Measurements from ENCODE around the gene NCKAP5.
A peak's percentile ranks its signal among the peaks of the same experiment; 100 is the strongest.

The NCKAP5 gene

GRCh38 chr2:132752421-132753206 is 815.6 kb downstream of the NCKAP5 start:
- ChIA-PET POLR2A (no interaction called here), CTCF (no interaction called here)
- no peak for TF ChIP-seq CTCF (IDR thresholded peaks at IDR 0.05; ENCODE audit: control extremely low read depth, extremely low read depth, low read depth, missing control alignments)
- no peak for DNase-seq (ENCODE audit: extremely low spot score)

GRCh38 chr2:132751836-132752235 is 816.4 kb downstream of the NCKAP5 start:
- ChIA-PET CTCF (no interaction called here), POLR2A (no interaction called here)
- no peak for DNase-seq (ENCODE audit: extremely low spot score)
- TF ChIP-seq CTCF (IDR thresholded peaks at IDR 0.05; ENCODE audit: control extremely low read depth, extremely low read depth, low read depth, missing control alignments), result no peak

GRCh38 chr2:132750606-132751005 is 817.7 kb downstream of the NCKAP5 start:
- CTCF ChIA-PET, result interaction anchor here (0.9 to 1.2 kb wide), 3 partner anchors 9 to 24 kb away, joined by 3 to 4 read pairs (median 4); no protein-coding TSS in a partner anchor
- no peak for DNase-seq (ENCODE audit: extremely low spot score)
- POLR2A ChIA-PET, result no interaction called here
- TF ChIP-seq CTCF (IDR thresholded peaks at IDR 0.05; ENCODE audit: control extremely low read depth, extremely low read depth, low read depth, missing control alignments), result no peak

- no peak for TF ChIP-seq CTCF (IDR thresholded peaks at IDR 0.05; ENCODE audit: control extremely low read depth, extremely low read depth, low read depth, missing control alignments)
- DNase-seq (ENCODE audit: extremely low spot score), result peak; percentile 31
- ChIA-PET CTCF (interaction anchor here (1.1 to 2.1 kb wide), 3 partner anchors 8 to 20 kb away, joined by 3 to 11 read pairs (median 3); no protein-coding TSS in a partner anchor), POLR2A (no interaction called here)
Observed at GRCh38 chr2:132747046-132747445, 821.2 kb downstream of the NCKAP5 start.

- no peak for TF ChIP-seq CTCF (IDR thresholded peaks at IDR 0.05; ENCODE audit: control extremely low read depth, extremely low read depth, low read depth, missing control alignments)
- no peak for DNase-seq (ENCODE audit: extremely low spot score)
- ChIA-PET CTCF (interaction anchor here (1.5 kb wide), 1 partner anchor 9 kb away, joined by 4 read pairs; no protein-coding TSS in a partner anchor), POLR2A (no interaction called here)
Observed at GRCh38 chr2:132741754-132742153, 826.5 kb downstream of the NCKAP5 start.

- ChIA-PET POLR2A (no interaction called here), CTCF (interaction anchor here (1.1 to 1.3 kb wide), 2 partner anchors 11 to 24 kb away, joined by 3 to 4 read pairs; no protein-coding TSS in a partner anchor)
- DNase-seq (ENCODE audit: extremely low spot score), result no peak
- no peak for TF ChIP-seq CTCF (IDR thresholded peaks at IDR 0.05; ENCODE audit: control extremely low read depth, extremely low read depth, low read depth, missing control alignments)
Observed at GRCh38 chr2:132740081-132740720, 828.1 kb downstream of the NCKAP5 start.
